Activated CD4-positive, alpha-beta T cell treated with anti-CD3 and anti-CD28 coated beads for 24 hours (primary cell): Measurements from ENCODE around the gene C1orf210.

Experiments used
- DNase-seq, 2 donors: peaks; one replicate each; pipeline ENCODE4 v3.0.0-alpha.2; 2020; ENCODE audit warnings: low read depth in 2 of 2

C1orf210 gene

GRCh38 chr1:43285269-43285990 is at the start of gene C1orf210:
C1orf210 (minus strand) TSS chr1:43285581; CDS start chr1:43283270, 2,311 bp downstream.
- no peak for DNase-seq

DNA sequence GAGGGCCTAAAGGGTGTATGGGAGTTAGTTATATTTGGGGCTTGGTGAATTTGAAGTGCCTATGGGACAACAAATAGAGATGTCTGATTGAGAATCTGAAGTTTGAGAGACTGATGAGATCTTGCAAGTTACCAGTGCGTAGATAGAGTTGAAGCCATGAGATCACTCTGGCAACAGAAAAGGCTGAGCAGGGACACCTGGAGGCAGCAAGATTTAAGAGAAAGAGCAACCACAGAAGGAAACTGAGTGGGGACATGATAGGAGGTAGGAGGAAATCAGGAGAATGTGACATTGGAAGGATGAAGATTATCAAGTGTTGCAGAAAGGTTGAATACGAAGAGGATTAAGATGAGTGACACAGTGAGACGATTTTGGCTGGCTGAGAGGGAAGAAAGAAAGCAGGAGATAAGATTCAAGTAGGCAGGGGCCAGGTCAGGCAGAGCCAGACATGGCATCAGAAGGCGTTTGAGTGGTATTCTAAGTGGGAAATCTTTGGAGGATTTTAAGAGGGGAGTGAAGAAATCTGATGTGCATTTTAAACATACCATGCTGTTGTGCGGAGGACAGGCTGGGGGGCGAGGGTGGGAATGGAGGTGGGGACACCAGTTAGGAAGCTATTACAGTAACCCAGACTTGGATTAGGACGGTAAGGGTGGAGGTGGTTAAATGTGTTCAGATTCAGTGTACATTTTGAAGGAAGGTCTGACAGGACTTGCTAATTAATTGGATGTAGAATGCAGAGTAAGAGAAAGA is 49.2 kb upstream of the C1orf210 start:
- no peak for DNase-seq

- DNase-seq = no peak
Observed at GRCh38 chr1:43331688-43332087, 46.3 kb upstream of the C1orf210 start.

GRCh38 chr1:43329995-43330751 is 44.8 kb upstream of the C1orf210 start:
- DNase-seq = peak; percentile 37 to 55

- DNase-seq = no peak
Observed at GRCh38 chr1:43327549-43328292, 42.3 kb upstream of the C1orf210 start.

DNA sequence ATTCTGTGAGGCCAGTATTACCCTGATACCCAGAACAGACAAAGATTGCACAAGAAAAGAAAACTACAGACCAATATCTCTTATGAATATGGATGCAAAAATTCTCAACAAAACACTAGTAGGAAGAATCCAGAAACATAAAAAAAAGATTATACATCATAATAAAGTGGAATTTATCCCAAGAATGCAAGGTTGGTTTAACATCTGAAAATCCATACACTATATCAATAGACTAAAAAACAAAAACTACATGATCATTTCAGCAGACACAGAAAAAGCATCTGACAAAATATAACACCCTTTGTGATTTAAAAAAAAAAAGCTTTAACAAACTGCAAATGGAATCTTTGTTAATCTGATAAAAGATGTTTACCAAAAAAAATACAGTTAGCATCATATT is 40.0 kb upstream of the C1orf210 start:
- DNase-seq = no peak

GRCh38 chr1:43324810-43325209 is 39.4 kb upstream of the C1orf210 start:
- DNase-seq = no peak

- no peak for DNase-seq
Observed at GRCh38 chr1:43322506-43322905, 37.1 kb upstream of the C1orf210 start.

GRCh38 chr1:43321331-43321891 is 36.0 kb upstream of the C1orf210 start:
- DNase-seq = no peak

GRCh38 chr1:43319766-43320165 is 34.4 kb upstream of the C1orf210 start:
- no peak for DNase-seq

GRCh38 chr1:43319288-43319687 is 33.9 kb upstream of the C1orf210 start:
- DNase-seq = no peak

GRCh38 chr1:43318831-43319230 is 33.5 kb upstream of the C1orf210 start:
- no peak for DNase-seq

DNA sequence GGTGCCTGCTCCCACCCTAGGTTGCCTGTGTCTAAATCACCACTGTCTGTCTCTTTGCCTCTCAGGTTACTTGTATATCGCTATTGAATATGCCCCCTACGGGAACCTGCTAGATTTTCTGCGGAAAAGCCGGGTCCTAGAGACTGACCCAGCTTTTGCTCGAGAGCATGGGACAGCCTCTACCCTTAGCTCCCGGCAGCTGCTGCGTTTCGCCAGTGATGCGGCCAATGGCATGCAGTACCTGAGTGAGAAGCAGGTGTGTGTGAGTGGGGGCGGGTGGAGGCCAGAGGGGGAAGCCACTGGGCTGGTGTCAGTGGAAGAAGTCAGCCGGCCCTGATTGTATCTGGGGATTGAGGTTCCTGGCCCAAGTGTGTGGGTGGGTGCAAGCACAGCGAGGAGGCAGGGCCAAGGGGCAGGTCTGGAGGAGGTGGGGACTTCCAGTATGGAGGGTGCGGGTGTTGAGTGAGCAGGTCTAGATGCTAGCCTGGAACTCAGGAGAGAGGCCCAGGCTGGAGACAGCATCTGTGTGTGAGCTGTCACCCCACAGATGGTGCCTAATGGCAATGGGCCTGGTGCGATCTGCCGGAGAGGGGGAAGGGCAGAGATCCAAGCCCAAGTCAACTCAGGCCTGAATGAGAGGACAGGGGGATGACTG is 32.6 kb upstream of the C1orf210 start:
- no peak for DNase-seq

GRCh38 chr1:43316738-43317520 is 31.5 kb upstream of the C1orf210 start:
- DNase-seq = no peak

GRCh38 chr1:43315963-43316737 is 30.8 kb upstream of the C1orf210 start:
- no peak for DNase-seq

DNA sequence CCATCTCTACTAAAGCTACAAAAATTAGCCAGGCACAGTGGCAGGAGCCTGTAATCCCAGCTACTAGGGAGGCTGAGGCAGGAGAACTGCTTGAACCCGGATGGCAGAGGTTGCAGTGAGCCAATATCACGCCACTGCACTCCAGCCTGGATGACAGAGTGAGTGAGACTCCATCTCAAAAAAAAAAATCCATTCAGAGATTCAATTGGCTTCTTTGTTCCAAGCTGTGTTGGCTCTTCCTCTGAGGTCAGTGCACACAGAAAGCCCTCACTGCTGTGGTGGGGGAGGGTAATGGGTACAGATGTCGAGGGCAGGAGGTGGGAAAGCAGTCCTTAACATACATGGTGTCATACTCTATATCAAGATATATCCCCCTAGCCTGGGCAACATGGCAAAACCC is 30.1 kb upstream of the C1orf210 start:
- no peak for DNase-seq

DNA sequence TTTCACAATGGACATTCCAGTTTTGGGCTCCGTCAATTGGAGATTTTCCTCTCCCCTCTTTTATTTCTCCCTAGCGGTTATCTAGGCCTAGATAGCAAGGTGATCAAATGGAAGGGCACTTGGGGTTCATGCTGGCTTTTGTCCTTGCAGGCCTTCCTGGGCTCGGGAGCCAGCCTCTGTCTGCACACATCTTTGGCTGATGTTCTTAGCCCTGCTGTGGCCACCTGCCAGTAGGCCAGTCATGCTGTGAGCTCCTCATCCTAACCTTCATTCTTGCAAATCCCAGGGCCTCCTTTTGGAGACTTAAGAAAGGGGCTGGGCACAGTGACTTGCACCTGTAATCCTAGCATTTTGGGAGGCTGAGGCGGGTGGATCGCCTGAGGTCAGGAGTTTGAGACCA is 28.9 kb upstream of the C1orf210 start:
- no peak for DNase-seq

DNA sequence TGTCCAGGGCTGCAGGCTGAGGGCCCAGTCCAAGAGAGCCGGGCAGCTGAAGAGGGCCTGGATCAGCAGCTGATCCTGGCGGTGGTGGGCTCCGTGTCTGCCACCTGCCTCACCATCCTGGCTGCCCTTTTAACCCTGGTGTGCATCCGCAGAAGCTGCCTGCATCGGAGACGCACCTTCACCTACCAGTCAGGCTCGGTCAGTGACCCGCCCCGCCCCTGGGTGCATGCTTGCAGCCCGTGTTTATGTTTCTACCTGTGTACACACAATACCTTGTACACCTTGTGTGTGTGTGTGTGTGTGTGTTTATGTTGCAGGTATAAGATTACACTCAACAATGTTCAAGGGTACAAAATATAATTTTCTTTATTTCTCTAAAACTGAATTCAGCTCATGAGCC is 28.4 kb upstream of the C1orf210 start:
- DNase-seq = no peak
